Upper lobe of left lung (tissue), 6 donors: ENCODE results near the gene PRKCA. TPM values are rescaled to one million over a fixed set of nuclear protein-coding genes. Genes with fewer than 3 reads are reported as not detected.

ENCODE experiments used
- ATAC-seq, 2 donors: fragments of 200-7000 bp; cut with Tn5 transposase; one replicate each; pipeline ENCODE4 v1.9.1; 2022; ENCODE audit warnings: mild to moderate bottlenecking in 2 of 2, moderate library complexity in 2 of 2; ENCODE audit not compliant: low FRiP score in 2 of 2
- DNase-seq, 2 donors: peaks; one replicate each; pipeline ENCODE4 v3.0.0-alpha.2; 2019 to 2020
- H3K27ac ChIP-seq, 4 donors: fragments of 200-600 bp; sonication (generic); one replicate each; pipeline ENCODE4 v1.5.1; 2016 to 2019
- H3K27me3 ChIP-seq, 4 donors: fragments of 200-600 bp; sonication (generic); one replicate each; pipeline ENCODE4 v1.5.1; 2017 to 2019
- H3K36me3 ChIP-seq, 4 donors: fragments of 200-600 bp; sonication (generic); one replicate each; pipeline ENCODE4 v1.5.1; 2016 to 2019
- H3K4me1 ChIP-seq, 4 donors: fragments of 200-600 bp; sonication (generic); one replicate each; pipeline ENCODE4 v1.5.1; 2018 to 2019
- H3K4me3 ChIP-seq, 4 donors: fragments of 200-600 bp; sonication (generic); one replicate each; pipeline ENCODE4 v1.5.1; 2017 to 2019; ENCODE audit warnings: mild to moderate bottlenecking in 2 of 4, moderate library complexity in 1 of 4
- H3K9me3 ChIP-seq, 4 donors: fragments of 200-600 bp; sonication (generic); one replicate each; pipeline ENCODE4 v1.5.1; 2018 to 2019
- EP300 ChIP-seq, 4 donors: sonication (generic); formaldehyde crosslinking; IDR thresholded peaks; one replicate each; pipeline ENCODE4 v1.5.1; 2017; ENCODE audit warnings: antibody characterized with exemption in 4 of 4, control low read depth in 2 of 4
- POLR2A ChIP-seq, 4 donors: fragments of 450-650 bp; IDR thresholded peaks; one replicate each; pipeline ENCODE4 v1.5.1; 2016 to 2017; ENCODE audit warnings: antibody characterized with exemption in 4 of 4, mild to moderate bottlenecking in 2 of 4
- POLR2AphosphoS5 ChIP-seq, 2 donors: sonication (generic); formaldehyde crosslinking; IDR thresholded peaks; one replicate each; pipeline ENCODE4 v1.5.1; 2017; ENCODE audit warnings: antibody characterized with exemption in 2 of 2
- WGBS, 2 donors: methylation state at CpG; one replicate each; pipeline ENCODE4 v1.1.5; 2017 to 2018; 5-methylcytosine and 5-hydroxymethylcytosine counted together
- total RNA-seq, 6 donors: library from RNA; depleted of rRNA in 4 of 6; stranded (reverse); fragments of >200 nt in 4 of 6; gene quantifications; one replicate each; pipeline versions ENCODE4 v1.1.0 to v1.2.1, GENCODE V29; 2016 to 2021
- TF ChIP-seq, protein P1 (sequence below), 6 experiments: fragments of 450-650 bp in 4 of 6; fragments of 200-600 bp in 2 of 6; sonication (generic) in 2 of 6; IDR thresholded peaks; one replicate each; pipeline ENCODE4 v1.5.1; 2016 to 2019; ENCODE audit warnings: antibody characterized with exemption in 6 of 6
- donor health status: DM: no; HTN: no; CAD: no; lungs with moderate emphysema.
- donor health status: DM: no; HTN: yes; CAD: no; lungs with severe emphysema.

Gene PRKCA
- total RNA-seq, 6 donors from 2014 or later = 10.9 to 29.3 (median 18.0) TPM

- H3K4me3 ChIP-seq = no peak overlapping the region
- H3K27ac ChIP-seq = no peak overlapping the region
- ATAC-seq = no peak
- H3K4me1 ChIP-seq = no peaks in the 10 kb centered on the region
- DNase-seq = no peak
- H3K9me3 ChIP-seq = peaks cover 0 to 2% (median 0%) of the 10 kb centered on the region in 4 donors
- H3K36me3 ChIP-seq = no peaks in the 10 kb centered on the region
- no peaks in the 10 kb centered on the region for H3K27me3 ChIP-seq
- WGBS, 2 donors = 80 to 89% methylated on average over 5 of the region's 5 CpGs
- TF ChIP-seq, protein P1, sequence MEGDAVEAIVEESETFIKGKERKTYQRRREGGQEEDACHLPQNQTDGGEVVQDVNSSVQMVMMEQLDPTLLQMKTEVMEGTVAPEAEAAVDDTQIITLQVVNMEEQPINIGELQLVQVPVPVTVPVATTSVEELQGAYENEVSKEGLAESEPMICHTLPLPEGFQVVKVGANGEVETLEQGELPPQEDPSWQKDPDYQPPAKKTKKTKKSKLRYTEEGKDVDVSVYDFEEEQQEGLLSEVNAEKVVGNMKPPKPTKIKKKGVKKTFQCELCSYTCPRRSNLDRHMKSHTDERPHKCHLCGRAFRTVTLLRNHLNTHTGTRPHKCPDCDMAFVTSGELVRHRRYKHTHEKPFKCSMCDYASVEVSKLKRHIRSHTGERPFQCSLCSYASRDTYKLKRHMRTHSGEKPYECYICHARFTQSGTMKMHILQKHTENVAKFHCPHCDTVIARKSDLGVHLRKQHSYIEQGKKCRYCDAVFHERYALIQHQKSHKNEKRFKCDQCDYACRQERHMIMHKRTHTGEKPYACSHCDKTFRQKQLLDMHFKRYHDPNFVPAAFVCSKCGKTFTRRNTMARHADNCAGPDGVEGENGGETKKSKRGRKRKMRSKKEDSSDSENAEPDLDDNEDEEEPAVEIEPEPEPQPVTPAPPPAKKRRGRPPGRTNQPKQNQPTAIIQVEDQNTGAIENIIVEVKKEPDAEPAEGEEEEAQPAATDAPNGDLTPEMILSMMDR (IDR thresholded peaks at IDR 0.05) = no peak
- TF ChIP-seq POLR2A (IDR thresholded peaks at IDR 0.05) = no peak
- no peak for TF ChIP-seq EP300 (IDR thresholded peaks at IDR 0.05)
- TF ChIP-seq POLR2AphosphoS5 (IDR thresholded peaks at IDR 0.05) = no peak
These were observed 510.2 kb downstream of the PRKCA start for GRCh38 chr17:66812571-66812970.

DNA sequence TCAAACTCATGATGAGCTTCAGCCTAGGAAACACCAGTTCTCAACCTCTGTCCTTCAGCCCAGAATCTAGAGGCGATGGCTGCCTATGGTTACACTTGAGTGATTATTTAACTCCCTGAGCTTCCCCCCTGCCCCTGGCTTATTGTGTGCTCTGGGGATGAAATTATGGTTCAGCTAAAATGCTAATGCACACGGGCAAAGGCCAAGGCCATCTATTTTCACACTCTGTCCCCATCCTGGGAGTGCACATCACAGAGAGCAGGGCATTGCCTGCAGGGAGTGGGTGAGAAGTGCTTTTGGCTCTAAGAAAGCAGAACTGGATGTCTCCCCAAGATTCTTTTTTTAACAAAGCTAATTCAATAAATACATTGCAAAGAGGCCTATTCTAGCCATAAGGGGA, 510.9 kb downstream of the PRKCA start:
- Histone ChIP-seq H3K4me3 (no peak overlapping the region), H3K9me3 (peaks cover 0 to 5% (median 0%) of the 10 kb centered on the region in 4 donors), H3K36me3 (no peaks in the 10 kb centered on the region), H3K27ac (no peak overlapping the region), H3K27me3 (no peaks in the 10 kb centered on the region), H3K4me1 (no peaks in the 10 kb centered on the region)
- 58 to 83% methylated on average over 2 of the region's 2 CpGs for WGBS, 2 donors
- no peak for DNase-seq
- TF ChIP-seq, protein P1 (IDR thresholded peaks at IDR 0.05) = no peak
- TF ChIP-seq POLR2A (IDR thresholded peaks at IDR 0.05) = no peak
- TF ChIP-seq EP300 (IDR thresholded peaks at IDR 0.05) = no peak
- TF ChIP-seq POLR2AphosphoS5 (IDR thresholded peaks at IDR 0.05) = no peak
- no peak for ATAC-seq

- WGBS, 2 donors = 90 to 91% methylated on average over 6 of the region's 6 CpGs
- Histone ChIP-seq H3K27me3 (no peaks in the 10 kb centered on the region), H3K4me1 (no peaks in the 10 kb centered on the region), H3K4me3 (no peak overlapping the region), H3K27ac (no peak overlapping the region), H3K9me3 (peaks cover 0 to 5% (median 0%) of the 10 kb centered on the region in 4 donors), H3K36me3 (no peaks in the 10 kb centered on the region)
- DNase-seq = no peak
- TF ChIP-seq POLR2AphosphoS5 (IDR thresholded peaks at IDR 0.05) = no peak
- TF ChIP-seq, protein P1 (IDR thresholded peaks at IDR 0.05) = no peak
- no peak for ATAC-seq
These were observed 511.6 kb downstream of the PRKCA start for GRCh38 chr17:66814026-66814425.

DNA sequence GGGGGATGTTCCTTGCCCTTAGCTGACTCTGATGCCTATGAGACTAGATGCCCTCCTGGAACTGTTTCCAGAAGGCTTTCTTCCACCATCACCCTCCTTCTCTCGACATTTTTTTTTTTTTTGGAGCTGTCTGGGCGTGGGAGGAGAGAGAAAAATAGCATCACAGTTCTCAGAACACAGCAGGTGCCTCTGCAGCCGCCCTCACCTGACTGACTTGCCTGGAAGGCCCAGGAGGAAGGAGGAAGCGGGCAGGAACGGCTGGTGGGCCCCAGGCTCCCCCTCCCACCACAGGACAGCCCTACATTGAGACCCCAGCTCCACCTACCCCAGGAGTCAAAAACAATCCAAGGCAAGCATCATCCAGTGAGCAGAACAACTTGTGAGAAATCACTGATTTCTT, 512.2 kb downstream of the PRKCA start:
- TF ChIP-seq POLR2AphosphoS5 (IDR thresholded peaks at IDR 0.05) = no peak
- TF ChIP-seq, protein P1 (IDR thresholded peaks at IDR 0.05) = no peak
- no peak for TF ChIP-seq POLR2A (IDR thresholded peaks at IDR 0.05)
- TF ChIP-seq EP300 (IDR thresholded peaks at IDR 0.05) = no peak
- no peak for DNase-seq

GRCh38 chr17:66817750-66818149, 515.3 kb downstream of the PRKCA start:
- no peak overlapping the region for H3K27ac ChIP-seq
- no peak for TF ChIP-seq POLR2AphosphoS5 (IDR thresholded peaks at IDR 0.05)
- TF ChIP-seq POLR2A (IDR thresholded peaks at IDR 0.05) = no peak
- TF ChIP-seq, protein P1 (IDR thresholded peaks at IDR 0.05) = no peak
- no peak for TF ChIP-seq EP300 (IDR thresholded peaks at IDR 0.05)
- ATAC-seq (no peak), DNase-seq (no peak)
- no peaks in the 10 kb centered on the region for H3K27me3 ChIP-seq
- H3K4me3 ChIP-seq = no peak overlapping the region
- no peaks in the 10 kb centered on the region for H3K36me3 ChIP-seq
- peaks cover 0 to 5% (median 0%) of the 10 kb centered on the region in 4 donors for H3K9me3 ChIP-seq
- 89 to 100% methylated on average over 1 of the region's 1 CpG for WGBS, 2 donors
- H3K4me1 ChIP-seq = no peaks in the 10 kb centered on the region

More for the DNA sequence above, 512.2 kb downstream of the PRKCA start:
- Histone ChIP-seq H3K27ac (no peak overlapping the region), H3K27me3 (no peaks in the 10 kb centered on the region), H3K4me3 (no peak overlapping the region), H3K36me3 (no peaks in the 10 kb centered on the region), H3K4me1 (no peaks in the 10 kb centered on the region), H3K9me3 (peaks cover 0 to 5% (median 0%) of the 10 kb centered on the region in 4 donors)
- WGBS, 2 donors = 47 to 48% methylated on average over 5 of the region's 5 CpGs
- ATAC-seq = no peak
